ENCODE measurements around the gene BAAT. TPM values are rescaled to one million over a fixed set of nuclear protein-coding genes. Genes with fewer than 3 reads are reported as not detected.

BAAT gene
- total and polyA plus RNA-seq, 2 of the 13 experiments (the other 11 are each of a cell fraction or from before 2014, with no cell fraction given), result 0.71 to 7.9 TPM

DNA sequence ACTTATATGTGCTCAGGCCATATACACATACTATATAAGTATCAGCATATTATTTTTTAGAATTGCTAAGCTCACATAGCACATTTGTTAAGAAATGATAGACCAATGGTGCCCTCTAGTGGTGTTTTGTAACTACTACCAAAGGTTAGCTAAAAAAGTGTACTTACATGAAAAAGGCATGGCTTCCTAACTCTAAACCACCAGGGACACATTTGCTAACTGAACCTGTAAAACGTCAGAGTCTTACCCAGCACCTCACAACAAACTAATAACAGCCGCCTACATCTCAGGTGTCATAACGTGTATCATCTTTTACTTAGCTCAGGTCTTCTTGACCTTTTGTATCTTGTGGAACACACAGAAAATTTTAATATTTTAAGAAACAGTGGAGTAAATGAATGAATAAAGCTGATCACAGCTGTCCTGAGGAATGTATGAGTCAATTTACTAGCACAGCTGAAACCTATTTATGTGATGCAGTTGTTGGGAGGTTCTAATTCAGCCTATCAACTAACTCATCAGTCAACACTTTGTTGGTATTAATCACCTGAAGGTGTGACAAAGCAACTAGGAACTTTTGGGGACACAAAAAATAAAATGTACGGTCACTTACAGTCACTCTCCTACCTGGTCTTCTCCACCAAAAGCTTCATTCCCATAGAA is 72.9 kb downstream of the BAAT start (continued):
- TF ChIP-seq, protein P1, sequence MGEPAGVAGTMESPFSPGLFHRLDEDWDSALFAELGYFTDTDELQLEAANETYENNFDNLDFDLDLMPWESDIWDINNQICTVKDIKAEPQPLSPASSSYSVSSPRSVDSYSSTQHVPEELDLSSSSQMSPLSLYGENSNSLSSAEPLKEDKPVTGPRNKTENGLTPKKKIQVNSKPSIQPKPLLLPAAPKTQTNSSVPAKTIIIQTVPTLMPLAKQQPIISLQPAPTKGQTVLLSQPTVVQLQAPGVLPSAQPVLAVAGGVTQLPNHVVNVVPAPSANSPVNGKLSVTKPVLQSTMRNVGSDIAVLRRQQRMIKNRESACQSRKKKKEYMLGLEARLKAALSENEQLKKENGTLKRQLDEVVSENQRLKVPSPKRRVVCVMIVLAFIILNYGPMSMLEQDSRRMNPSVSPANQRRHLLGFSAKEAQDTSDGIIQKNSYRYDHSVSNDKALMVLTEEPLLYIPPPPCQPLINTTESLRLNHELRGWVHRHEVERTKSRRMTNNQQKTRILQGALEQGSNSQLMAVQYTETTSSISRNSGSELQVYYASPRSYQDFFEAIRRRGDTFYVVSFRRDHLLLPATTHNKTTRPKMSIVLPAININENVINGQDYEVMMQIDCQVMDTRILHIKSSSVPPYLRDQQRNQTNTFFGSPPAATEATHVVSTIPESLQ (CRISPR knock-in tag; conservative IDR thresholded peaks at IDR 0.05), result 0 out of 2 replicates have a peak, but pooled peaks have one; percentile 11
- TF ChIP-seq SMAD3 (CRISPR knock-in tag; IDR thresholded peaks at IDR 0.05) (peak; percentile 57; the same call in 1 of the 2 replicates), KAT8 (CRISPR knock-in tag; IDR thresholded peaks at IDR 0.05) (0 out of 2 replicates have a peak, but pooled peaks have one; percentile 15), CREB1 (IDR thresholded peaks at IDR 0.05) (no peak), CREB1 (CRISPR knock-in tag; IDR thresholded peaks at IDR 0.05) (0 out of 2 replicates have a peak, but pooled peaks have one; percentile 12), ZNF720 (CRISPR knock-in tag; IDR thresholded peaks at IDR 0.05) (no peak)

DNA sequence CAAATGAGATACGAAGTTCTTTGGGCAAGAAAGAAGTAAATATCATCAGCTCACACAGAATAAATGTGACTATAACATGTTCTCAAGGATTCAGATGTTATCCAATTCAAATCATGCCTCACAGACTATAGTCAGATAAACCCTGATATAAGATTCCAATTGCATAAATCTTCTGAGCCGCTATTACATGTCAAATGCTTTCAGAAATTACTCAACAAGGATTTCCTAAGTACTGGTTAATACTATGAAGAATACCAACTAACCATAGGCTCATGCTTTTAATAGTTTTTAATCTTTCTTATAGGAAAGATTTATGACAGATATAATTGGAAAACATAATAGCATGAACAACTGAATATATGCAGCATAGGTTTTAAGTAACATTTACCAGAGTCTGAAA is 73.6 kb downstream of the BAAT start:
- no peaks in the 10 kb centered on the region for H3K79me2 ChIP-seq (ENCODE audit: insufficient read depth, low read length)
- DNase-seq (ENCODE audit: low spot score) (no peak), ATAC-seq (no peak), FAIRE-seq (no peak)
- H3K36me3 ChIP-seq (replicated peaks in 1 of 2; ENCODE audit: control insufficient read depth in 1 of 2, insufficient read depth in 2 of 2, low read length in 2 of 2), result peaks cover 0 to 3% of the 10 kb centered on the region in 2 experiments; a peak in 4 of 5 replicates
- H4K20me1 ChIP-seq (ENCODE audit: insufficient read depth, low read length), result no peaks in the 10 kb centered on the region
- no peak overlapping the region for H3K4me2 ChIP-seq (ENCODE audit: low read depth, low read length)
- in situ Hi-C loops (cut with HindIII; ENCODE audit: extremely low pct_ligation_motif_present, low pct_unique_long_range_greater_than_20kb) (no loop called here), intact Hi-C loops (cut with micrococcal nuclease; ENCODE audit: unreplicated experiment) (loop anchor here (1.0 to 10.0 kb wide), 8 partner anchors 75 to 710 kb away; partner anchors contain the start of gene RNF20)
- CTCF ChIA-PET (ENCODE audit: low intra/inter-chr PET ratio, low total read pairs), result interaction anchor here (1.1 to 3.0 kb wide), 7 partner anchors 77 to 709 kb away, joined by 3 to 40 read pairs (median 22); no protein-coding TSS in a partner anchor
- H3K9me3 ChIP-seq (ENCODE audit: low read length), result no peaks in the 10 kb centered on the region
- POLR2A ChIA-PET, result interaction anchor here (1.1 to 1.3 kb wide), 7 partner anchors 13 to 709 kb away, joined by 3 to 18 read pairs (median 10); partner anchors contain the start of genes MRPL50 and ZNF189
- H3K27ac ChIP-seq (ENCODE audit: extremely low read length, insufficient read depth, low read length), result no peak overlapping the region
- no TSS peak for BruUV-seq (replicated peaks)
- no peak overlapping the region for H2AFZ ChIP-seq (ENCODE audit: low read length)
- peaks cover 48% of the 10 kb centered on the region for H3K4me1 ChIP-seq (ENCODE audit: insufficient read depth, low read length)
- 59% methylated on average over 2 of the region's 2 CpGs for WGBS (ENCODE audit: low lambda C conversion rate)
- no peak overlapping the region for H3K9ac ChIP-seq (ENCODE audit: insufficient read depth, low read depth, low read length)
- TF ChIP-seq FOXJ3 (CRISPR knock-in tag; IDR thresholded peaks at IDR 0.05; ENCODE audit: borderline replicate concordance), result 0 out of 2 replicates have a peak, but pooled peaks have one; percentile 17
- TF ChIP-seq ISX (CRISPR knock-in tag; conservative IDR thresholded peaks at IDR 0.05), result 0 out of 2 replicates have a peak, but pooled peaks have one; percentile 26
- TF ChIP-seq CREM (IDR thresholded peaks at IDR 0.05), result no peak
- no peak for TF ChIP-seq CREM (CRISPR knock-in tag; IDR thresholded peaks at IDR 0.05)
- TF ChIP-seq, protein P2, sequence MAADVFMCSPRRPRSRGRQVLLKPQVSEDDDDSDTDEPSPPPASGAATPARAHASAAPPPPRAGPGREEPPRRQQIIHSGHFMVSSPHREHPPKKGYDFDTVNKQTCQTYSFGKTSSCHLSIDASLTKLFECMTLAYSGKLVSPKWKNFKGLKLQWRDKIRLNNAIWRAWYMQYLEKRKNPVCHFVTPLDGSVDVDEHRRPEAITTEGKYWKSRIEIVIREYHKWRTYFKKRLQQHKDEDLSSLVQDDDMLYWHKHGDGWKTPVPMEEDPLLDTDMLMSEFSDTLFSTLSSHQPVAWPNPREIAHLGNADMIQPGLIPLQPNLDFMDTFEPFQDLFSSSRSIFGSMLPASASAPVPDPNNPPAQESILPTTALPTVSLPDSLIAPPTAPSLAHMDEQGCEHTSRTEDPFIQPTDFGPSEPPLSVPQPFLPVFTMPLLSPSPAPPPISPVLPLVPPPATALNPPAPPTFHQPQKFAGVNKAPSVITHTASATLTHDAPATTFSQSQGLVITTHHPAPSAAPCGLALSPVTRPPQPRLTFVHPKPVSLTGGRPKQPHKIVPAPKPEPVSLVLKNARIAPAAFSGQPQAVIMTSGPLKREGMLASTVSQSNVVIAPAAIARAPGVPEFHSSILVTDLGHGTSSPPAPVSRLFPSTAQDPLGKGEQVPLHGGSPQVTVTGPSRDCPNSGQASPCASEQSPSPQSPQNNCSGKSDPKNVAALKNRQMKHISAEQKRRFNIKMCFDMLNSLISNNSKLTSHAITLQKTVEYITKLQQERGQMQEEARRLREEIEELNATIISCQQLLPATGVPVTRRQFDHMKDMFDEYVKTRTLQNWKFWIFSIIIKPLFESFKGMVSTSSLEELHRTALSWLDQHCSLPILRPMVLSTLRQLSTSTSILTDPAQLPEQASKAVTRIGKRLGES (CRISPR knock-in tag; IDR thresholded peaks at IDR 0.05; ENCODE audit: borderline replicate concordance), result 0 out of 2 replicates have a peak, but pooled peaks have one; percentile 22
- H3K27me3 ChIP-seq (ENCODE audit: control insufficient read depth in 1 of 2, insufficient read depth in 2 of 2, low read length in 2 of 2), result no peaks in the 10 kb centered on the region
- no peak overlapping the region for H3K4me3 ChIP-seq (replicated peaks in 1 of 3; ENCODE audit: insufficient read depth in 1 of 3, low read depth in 2 of 3, low read length in 3 of 3)

Data from HepG2 (cell line).